HuH-7.5 (cell line): ENCODE measurements around the gene CMPK2.
A peak's percentile ranks its signal among the peaks of the same experiment; 100 is the strongest.
"Not testable (repeated sequence)": the region's sequence is repeated elsewhere in the genome, so short reads cannot be mapped to it uniquely, and the experiment has no call there.

Source experiments
- DNase-seq: peaks from one replicate; pipeline ENCODE4 v3.0.0; 2011; ENCODE audit warnings: low spot score

CMPK2 gene

DNA sequence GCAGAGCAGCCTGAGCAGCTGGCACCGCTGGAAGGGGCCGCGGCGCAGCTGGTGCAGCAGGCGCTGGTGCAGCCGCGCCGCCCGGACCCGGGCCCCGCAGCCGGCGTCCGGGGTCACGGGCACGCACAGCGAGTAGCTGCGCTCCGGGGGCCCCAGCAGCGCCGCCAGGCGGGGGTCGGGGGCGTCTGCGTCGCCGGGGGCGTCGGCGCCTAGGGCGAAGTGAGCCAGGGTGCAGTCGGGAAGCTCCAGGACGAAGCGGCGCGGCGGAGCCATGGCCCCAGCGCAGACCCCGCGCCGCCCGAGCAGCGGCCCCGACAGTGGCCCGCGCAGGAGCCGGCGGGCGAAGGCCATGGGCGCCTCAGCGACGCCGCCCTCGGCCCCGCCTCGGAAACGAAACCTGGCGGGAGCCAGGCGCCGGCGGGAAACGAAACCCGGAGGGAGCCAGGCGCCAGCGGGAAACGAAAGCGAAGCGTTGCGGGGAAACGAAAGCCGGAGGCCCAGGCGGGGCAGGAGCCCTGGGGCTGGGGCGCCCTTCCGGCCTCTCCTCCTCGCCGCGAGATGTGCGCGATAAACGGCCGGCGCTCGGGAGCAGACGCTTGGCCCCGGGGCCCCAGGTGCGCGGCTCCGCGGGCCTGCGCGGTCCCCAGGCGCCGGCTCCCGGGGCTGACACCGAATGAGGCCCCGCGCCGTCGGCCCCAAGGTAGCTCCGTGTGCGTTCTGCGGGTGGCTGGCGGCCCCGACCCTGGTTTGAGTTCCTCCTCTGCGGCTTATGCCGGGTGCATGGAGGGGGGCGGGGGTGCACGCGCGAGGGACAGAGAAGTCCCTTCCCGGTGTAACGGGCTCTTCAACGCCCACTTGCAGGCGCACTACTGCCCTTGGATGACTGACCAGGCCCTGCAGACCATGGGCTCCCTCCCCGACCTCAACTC is at the start of gene CMPK2:
TSS of gene CMPK2 (minus strand) at position 562 of the 929 bp plus-strand sequence. CDS start at position 351, 211 bp downstream.
- DNase-seq = peak; percentile 66

DNA sequence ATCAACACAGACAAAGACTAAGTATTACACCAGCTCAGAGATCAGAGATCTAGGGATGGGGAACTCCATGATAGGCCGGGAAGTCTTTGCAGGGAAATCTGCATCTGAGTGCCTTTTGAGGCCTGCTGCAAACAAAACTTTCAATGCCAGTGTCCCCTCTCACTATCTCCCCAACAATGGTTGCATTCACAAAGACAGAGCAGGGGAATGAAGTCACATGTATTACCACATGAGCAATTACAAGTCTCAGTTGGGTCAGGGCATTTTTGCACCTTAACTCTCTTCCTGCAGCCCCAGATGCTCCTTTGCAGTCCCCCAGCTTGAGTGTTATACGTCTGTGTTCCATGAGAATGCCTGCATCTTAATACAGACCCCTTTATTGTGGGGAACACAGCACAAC is 49.7 kb upstream of the CMPK2 start:
- no peak for DNase-seq

DNA sequence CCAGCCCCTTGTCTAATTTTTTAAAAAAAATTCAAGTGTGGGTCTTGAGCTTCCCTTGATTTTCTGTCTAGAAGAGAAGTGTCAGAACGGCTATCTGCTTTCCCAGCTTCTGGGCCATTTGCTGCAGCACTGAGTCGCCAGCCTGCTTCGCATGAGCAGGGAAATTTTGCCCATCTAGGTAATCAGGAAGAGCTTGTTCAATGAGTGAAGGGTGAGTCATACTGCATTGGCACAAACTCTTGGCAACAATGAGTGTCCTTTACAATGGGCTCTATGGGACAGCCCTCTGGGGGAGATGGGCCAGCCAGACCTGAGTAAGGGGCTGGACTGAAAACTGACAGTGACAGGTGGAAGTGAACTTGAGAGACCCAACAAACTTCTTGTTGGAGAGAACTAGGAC is 49.1 kb upstream of the CMPK2 start:
- DNase-seq = no peak

- no peak for DNase-seq
These were observed 47.9 kb upstream of the CMPK2 start for GRCh38 chr2:6913415-6914157.

DNA sequence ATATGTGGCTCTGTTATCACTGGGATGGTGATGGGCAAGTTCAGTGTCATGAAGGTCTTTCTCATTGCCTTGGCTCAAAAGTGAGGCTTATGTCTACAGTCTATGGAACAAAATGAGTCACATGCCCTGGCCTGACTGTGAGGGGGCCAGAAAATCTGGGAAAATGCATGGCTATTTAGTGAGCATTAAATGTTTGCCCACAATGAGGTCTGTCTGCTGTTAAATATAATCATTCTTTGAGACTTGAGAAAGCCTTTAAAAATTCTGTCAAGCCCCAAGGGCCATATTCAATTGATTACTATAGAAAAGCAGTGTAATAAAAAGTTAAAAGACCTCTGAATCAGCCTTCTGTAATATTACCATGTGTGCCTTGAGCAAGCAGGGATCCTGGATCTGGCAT is 46.0 kb upstream of the CMPK2 start:
- DNase-seq = no peak

GRCh38 chr2:6909431-6910385 is 44.0 kb upstream of the CMPK2 start:
- no peak for DNase-seq

GRCh38 chr2:6908291-6908690 is 42.6 kb upstream of the CMPK2 start:
- no peak for DNase-seq

GRCh38 chr2:6906165-6906741 is 40.5 kb upstream of the CMPK2 start:
- no peak for DNase-seq

- no peak for DNase-seq
These were observed 40.0 kb upstream of the CMPK2 start for GRCh38 chr2:6905668-6906067.

DNA sequence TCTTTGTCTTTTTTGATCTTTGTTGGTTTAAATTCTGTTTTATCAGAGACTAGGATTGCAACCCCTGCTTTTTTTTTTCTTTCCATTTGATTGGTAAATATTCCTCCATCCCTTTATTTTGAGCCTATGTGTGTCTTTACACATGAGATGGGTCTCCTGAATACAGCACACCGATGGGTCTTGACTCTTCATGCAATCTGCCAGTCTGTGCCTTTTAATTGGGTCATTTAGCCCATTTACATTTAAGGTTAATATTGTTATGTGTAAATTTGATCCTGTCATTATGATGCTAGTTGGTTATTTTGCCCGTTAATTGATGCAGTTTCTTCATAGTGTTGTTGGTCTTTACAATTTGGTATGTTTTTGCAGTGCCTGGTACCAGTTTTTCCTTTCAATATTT is 36.9 kb upstream of the CMPK2 start:
- DNase-seq = not testable (repeated sequence)

- DNase-seq = no peak
These were observed 31.4 kb upstream of the CMPK2 start for GRCh38 chr2:6896930-6897759.

- no peak for DNase-seq
These were observed 28.3 kb upstream of the CMPK2 start for GRCh38 chr2:6893876-6894482.

- DNase-seq = no peak
These were observed 23.0 kb upstream of the CMPK2 start for GRCh38 chr2:6888724-6889123.

DNA sequence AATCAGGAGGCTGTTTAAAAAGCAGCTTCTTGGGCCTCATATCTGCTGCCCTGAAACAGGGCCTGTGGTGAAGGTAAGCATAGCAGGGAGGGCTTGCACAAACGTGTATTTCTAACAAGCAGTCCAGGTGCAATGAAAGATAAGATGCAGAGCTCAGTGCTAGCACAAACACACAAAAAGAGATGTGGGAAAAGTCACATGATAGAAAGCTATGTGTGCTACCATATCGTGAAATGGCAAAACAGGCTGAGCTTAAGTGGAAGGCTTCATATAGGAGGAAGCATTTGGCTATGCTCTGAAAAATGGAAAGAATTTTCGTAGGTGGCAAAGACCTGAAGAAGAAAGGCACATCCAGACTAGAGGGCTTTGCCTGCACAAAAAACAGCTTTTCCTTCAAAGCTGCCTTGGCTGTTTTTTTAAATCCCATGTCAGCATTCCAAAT is 22.1 kb upstream of the CMPK2 start:
- DNase-seq = no peak

GRCh38 chr2:6885968-6886367 is 20.3 kb upstream of the CMPK2 start:
- DNase-seq = no peak

DNA sequence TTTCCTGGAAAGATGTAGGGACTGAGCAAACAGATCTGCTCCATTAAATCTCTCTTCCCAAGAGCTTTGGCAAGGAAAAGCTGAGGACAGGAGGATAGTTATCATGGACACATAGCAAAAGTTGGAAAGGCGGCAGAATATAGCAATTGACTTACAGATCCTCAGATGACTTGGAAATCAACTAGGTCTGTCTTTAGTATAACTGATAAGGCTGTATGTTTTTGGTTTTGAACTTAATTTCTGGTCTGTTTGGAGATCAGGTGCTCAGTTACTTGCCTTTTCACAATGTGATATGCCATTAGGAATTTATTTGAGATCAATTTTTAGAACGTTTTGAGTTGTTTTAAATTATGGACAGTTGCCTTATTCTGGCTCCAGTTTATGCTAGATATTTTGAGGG is 19.8 kb upstream of the CMPK2 start:
- DNase-seq = no peak

- no peak for DNase-seq
These were observed 17.9 kb upstream of the CMPK2 start for GRCh38 chr2:6883448-6884122.

DNA sequence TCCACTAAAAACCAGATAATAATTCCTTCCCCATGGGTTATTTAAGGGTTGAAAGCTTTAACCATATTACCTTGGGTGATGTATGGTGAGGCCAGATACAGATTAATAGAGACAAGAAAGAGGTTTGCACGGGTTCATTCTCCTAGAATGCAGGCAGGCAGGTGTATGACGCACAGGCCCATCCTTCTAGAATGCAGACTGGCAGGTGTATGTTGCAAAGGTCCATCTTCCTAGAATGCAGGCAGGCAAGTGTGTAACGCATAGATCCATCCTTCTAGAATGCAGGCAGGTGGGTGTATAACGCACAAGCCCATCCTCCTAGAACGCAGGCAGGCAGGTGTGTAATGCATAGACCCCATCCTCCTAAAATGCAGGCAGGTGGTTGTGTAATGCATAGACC is 15.8 kb upstream of the CMPK2 start:
- DNase-seq = no peak

DNA sequence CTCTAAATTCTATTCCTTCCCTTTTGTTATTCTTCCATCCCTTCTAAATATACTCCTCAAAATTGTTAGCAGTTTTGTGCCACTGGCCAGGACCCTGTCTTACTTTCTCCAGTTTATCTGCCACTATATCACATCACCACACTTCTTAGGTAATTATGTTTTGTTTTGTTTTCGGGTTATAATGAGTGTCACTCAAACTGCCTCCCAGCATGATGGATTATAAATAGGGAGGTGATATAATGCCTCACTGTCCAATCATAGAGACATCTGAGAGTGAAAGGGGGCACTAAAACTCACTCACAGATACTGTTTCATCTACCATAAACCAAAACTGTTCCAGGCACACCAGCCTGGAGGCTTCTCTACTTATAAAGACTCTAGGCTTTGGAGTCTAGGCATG is 15.3 kb upstream of the CMPK2 start:
- no peak for DNase-seq
